HepG2 (cell line): ENCODE results near the gene RAB6A. TPM values are rescaled to one million over a fixed set of nuclear protein-coding genes. Genes with fewer than 3 reads are reported as not detected.

Experiments used
- AKNA ChIP-seq: sonication (generic); formaldehyde crosslinking; IDR thresholded peaks from 2 replicates; pipeline ENCODE4 v1.4.0; 2020; ENCODE audit warnings: missing genetic modification reagents, borderline replicate concordance
- ARID4A ChIP-seq: sonication (generic); formaldehyde crosslinking; IDR thresholded peaks from 2 replicates; pipeline ENCODE4 v1.5.0; 2020; ENCODE audit warnings: mild to moderate bottlenecking, missing genetic modification reagents, borderline replicate concordance
- JUNB ChIP-seq: sonication (generic); formaldehyde crosslinking; IDR thresholded peaks from 2 replicates; pipeline ENCODE4 v1.8.0; 2022; ENCODE audit warnings: missing genetic modification reagents, mild to moderate bottlenecking, borderline replicate concordance
- MBD4 ChIP-seq: IDR thresholded peaks from 2 replicates; pipeline ENCODE4 v1.6.1; 2012; ENCODE audit warnings: low read length, inconsistent platforms, borderline replicate concordance
- MXD3 ChIP-seq: IDR thresholded peaks from 2 replicates; pipeline ENCODE4 v1.6.1; 2016; ENCODE audit warnings: mild to moderate bottlenecking, missing biosample characterization, missing genetic modification reagents
- NBN ChIP-seq: fragments of 450-650 bp; conservative IDR thresholded peaks from 2 replicates; pipeline ENCODE4 v1.6.1; 2017
- PTBP1 ChIP-seq: fragments of 200-400 bp; formaldehyde crosslinking; IDR thresholded peaks from 2 replicates; pipeline ENCODE4 v1.6.1; 2018; ENCODE audit warnings: low read length, low read depth; ENCODE audit not compliant: poor library complexity, severe bottlenecking
- SKI ChIP-seq: fragments of 450-650 bp; IDR thresholded peaks from one replicate; pipeline ENCODE4 v1.6.1; 2018; ENCODE audit warnings: mild to moderate bottlenecking; ENCODE audit not compliant: partially characterized antibody
- SP140L ChIP-seq: sonication (generic); formaldehyde crosslinking; IDR thresholded peaks from 2 replicates; pipeline ENCODE4 v1.4.0; 2020; ENCODE audit warnings: missing genetic modification reagents, borderline replicate concordance
- TRIM24 ChIP-seq: sonication (generic); formaldehyde crosslinking; IDR thresholded peaks from 2 replicates; pipeline ENCODE4 v1.8.0; 2022; ENCODE audit warnings: mild to moderate bottlenecking, missing genetic modification reagents
- ZNF546 ChIP-seq: sonication (generic); formaldehyde crosslinking; conservative IDR thresholded peaks from 2 replicates; pipeline ENCODE4 v1.8.1; 2023; ENCODE audit warnings: mild to moderate bottlenecking, missing genetic modification reagents
- ZNF558 ChIP-seq: sonication (generic); formaldehyde crosslinking; IDR thresholded peaks from 2 replicates; pipeline ENCODE4 v1.9.0; 2022; ENCODE audit warnings: mild to moderate bottlenecking, missing genetic modification reagents, borderline replicate concordance
- ZNF710 ChIP-seq: sonication (generic); formaldehyde crosslinking; IDR thresholded peaks from 2 replicates; pipeline ENCODE4 v1.5.0; 2020; ENCODE audit warnings: mild to moderate bottlenecking, missing genetic modification reagents, borderline replicate concordance
- ZNF772 ChIP-seq: sonication (generic); formaldehyde crosslinking; IDR thresholded peaks from 2 replicates; pipeline ENCODE4 v1.5.0; 2020; ENCODE audit warnings: mild to moderate bottlenecking, missing genetic modification reagents
- ZNF790 ChIP-seq: sonication (generic); formaldehyde crosslinking; IDR thresholded peaks from 2 replicates; pipeline ENCODE4 v1.8.0; 2022; ENCODE audit warnings: missing genetic modification reagents, mild to moderate bottlenecking, borderline replicate concordance
- ZNF792 ChIP-seq: IDR thresholded peaks from 2 replicates; pipeline ENCODE4 v1.6.1; 2016
- ZSCAN29 ChIP-seq: sonication (generic); formaldehyde crosslinking; conservative IDR thresholded peaks from 2 replicates; pipeline ENCODE4 v1.4.0; 2020; ENCODE audit warnings: mild to moderate bottlenecking, missing genetic modification reagents
- polyA plus RNA-seq, 8 experiments: library from polyadenylated mRNA; depleted of rRNA in 3 of 8; stranded (reverse) in 7 of 8; unstranded in 1 of 8; fragments of >200 nt; fragmentation: Illumina TruSeq in 4 of 8; extraction: Trizol in 4 of 8; gene quantifications; 2 replicates each; pipeline versions ENCODE4 v1.2.1 to v1.2.3, GENCODE V29; 2011 to 2016; ENCODE audit warnings: low read depth in 4 of 8, missing spikeins in 1 of 8, mixed read lengths in 1 of 8; ENCODE audit not compliant: insufficient read depth in 1 of 8
- total RNA-seq, 5 experiments: library from RNA; depleted of rRNA; stranded (reverse); fragments of >200 nt; fragmentation: Illumina TruSeq; extraction: Trizol; gene quantifications; 2 replicates each; pipeline ENCODE4 v1.2.3, GENCODE V29; 2016; ENCODE audit warnings: low read depth in 1 of 5

RAB6A gene
- total and polyA plus RNA-seq, 2 of the 13 experiments (the other 11 are each of a cell fraction or from before 2014, with no cell fraction given): 74.3 to 121 TPM

- TF ChIP-seq ZSCAN29 (CRISPR knock-in tag) (no peak), ZNF772 (CRISPR knock-in tag) (0 out of 2 replicates have a peak, but pooled peaks have one; percentile 34), ZNF546 (CRISPR knock-in tag) (no peak), JUNB (CRISPR knock-in tag) (no peak; the same call in 1 of the 2 replicates), ARID4A (CRISPR knock-in tag) (peak; percentile 92; the same call in 1 of the 2 replicates), ZNF792 (peak; percentile 73), PTBP1 (no peak), TRIM24 (CRISPR knock-in tag) (no peak), ZNF790 (0 out of 2 replicates have a peak, but pooled peaks have one; percentile 29), AKNA (no peak), MBD4 (no peak), SP140L (no peak; the same call in 1 of the 2 replicates), ZNF558 (CRISPR knock-in tag) (peak; percentile 53; the same call in 1 of the 2 replicates), SKI (peak; percentile 56), MXD3 (CRISPR knock-in tag) (no peak), NBN (no peak), ZNF710 (CRISPR knock-in tag) (no peak; the same call in 1 of the 2 replicates)
These were observed 18.4 kb upstream of the RAB6A start (continued) for GRCh38 chr11:73779084-73779902.
